Caco-2 (cell line): Measurements from ENCODE around the gene KRTAP10-4. TPM values are rescaled to one million over a fixed set of nuclear protein-coding genes. Genes with fewer than 3 reads are reported as not detected.
"Not testable (repeated sequence)": the region's sequence is repeated elsewhere in the genome, so short reads cannot be mapped to it uniquely, and the experiment has no call there.

ENCODE experiments used
- BruUV-seq: library from RNA; stranded (reverse); fragments of 400-500 nt; replicated peaks from 2 replicates; lab custom pipeline; 2021; lab: Mats Ljungman, UMichigan
- CTCF ChIA-PET: fragments of 300-600 bp; sonication (Branson Sonifier 250); formaldehyde crosslinking; loops from one replicate; lab custom pipeline; 2022; ENCODE audit warnings: antibody characterized with exemption; lab: Charles Lee
- POLR2A ChIA-PET: fragments of 300-600 bp; sonication (Branson Sonifier 250); formaldehyde crosslinking; loops from one replicate; lab custom pipeline; 2022; ENCODE audit warnings: antibody characterized with exemption; lab: Charles Lee
- DNase-seq, 2 experiments: peaks; one replicate each; pipeline versions ENCODE4 v3.0.0 to v3.0.0-alpha.2; 2020 to 2022
- H3K27me3 ChIP-seq: replicated peaks from 2 replicates; pipeline ENCODE4 v1.6.0; 2011; ENCODE audit warnings: low read length; ENCODE audit not compliant: control insufficient read depth, insufficient read depth
- H3K36me3 ChIP-seq: 2 replicates; pipeline ENCODE4 v1.5.1; 2011; ENCODE audit warnings: low read length; ENCODE audit not compliant: control insufficient read depth, insufficient read depth
- H3K4me1 ChIP-seq: fragments of 250-450 bp; sonication (Bioruptor Pico); 2 replicates; pipeline ENCODE4 v1.5.1; 2020; ENCODE audit warnings: mild to moderate bottlenecking
- H3K4me3 ChIP-seq: 2 replicates; pipeline ENCODE4 v1.5.1; 2011; ENCODE audit warnings: low read depth, mild to moderate bottlenecking, control low read depth, low read length
- H3K9me3 ChIP-seq: fragments of 250-450 bp; sonication (Bioruptor Pico); 2 replicates; pipeline ENCODE4 v1.5.1; 2020; ENCODE audit warnings: mild to moderate bottlenecking, moderate library complexity
- H3K27ac Mint-ChIP-seq: one replicate; pipeline ENCODE4 v1.8.0; 2022; ENCODE audit warnings: mixed read lengths; ENCODE audit not compliant: unreplicated experiment
- H3K27me3 Mint-ChIP-seq: one replicate; pipeline ENCODE4 v1.8.0; 2022; ENCODE audit warnings: mixed read lengths; ENCODE audit not compliant: insufficient read depth, unreplicated experiment
- H3K36me3 Mint-ChIP-seq: one replicate; pipeline ENCODE4 v1.8.0; 2022; ENCODE audit warnings: mild to moderate bottlenecking, mixed read lengths; ENCODE audit not compliant: insufficient read depth, unreplicated experiment
- H3K4me1 Mint-ChIP-seq: one replicate; pipeline ENCODE4 v1.8.0; 2022; ENCODE audit warnings: low read depth, mixed read lengths; ENCODE audit not compliant: unreplicated experiment
- H3K4me3 Mint-ChIP-seq: one replicate; pipeline ENCODE4 v1.8.0; 2022; ENCODE audit warnings: mild to moderate bottlenecking, moderate library complexity, mixed read lengths; ENCODE audit not compliant: unreplicated experiment
- H3K9me3 Mint-ChIP-seq: one replicate; pipeline ENCODE4 v1.8.0; 2022; ENCODE audit warnings: mixed read lengths; ENCODE audit not compliant: unreplicated experiment
- CTCF ChIP-seq, 2 experiments: fragments of 200-600 bp in 1 of 2; IDR thresholded peaks; 1 replicate in 1 of 2; 2 replicates in 1 of 2; pipeline versions ENCODE4 v1.5.1 to v1.8.0; 2011 to 2022; ENCODE audit warnings: antibody characterized with exemption in 1 of 2, control low read depth in 1 of 2, inconsistent platforms in 1 of 2, low read depth in 1 of 2, low read length in 1 of 2, mild to moderate bottlenecking in 1 of 2, moderate library complexity in 1 of 2; ENCODE audit not compliant: insufficient read depth in 1 of 2, severe bottlenecking in 1 of 2, unreplicated experiment in 1 of 2
- intact Hi-C: fragments of 100-400 bp; cut with micrococcal nuclease; formaldehyde crosslinking; loops from one replicate; pipeline ENCODE4 v1.10.0; 2022; ENCODE audit not compliant: unreplicated experiment
- total RNA-seq: library from RNA; stranded (reverse); gene quantifications from 2 replicates; pipeline ENCODE4 v1.2.3, GENCODE V29; 2022

Gene KRTAP10-4
- total RNA-seq, 1 experiment from 2014 or later, result not detected

DNA sequence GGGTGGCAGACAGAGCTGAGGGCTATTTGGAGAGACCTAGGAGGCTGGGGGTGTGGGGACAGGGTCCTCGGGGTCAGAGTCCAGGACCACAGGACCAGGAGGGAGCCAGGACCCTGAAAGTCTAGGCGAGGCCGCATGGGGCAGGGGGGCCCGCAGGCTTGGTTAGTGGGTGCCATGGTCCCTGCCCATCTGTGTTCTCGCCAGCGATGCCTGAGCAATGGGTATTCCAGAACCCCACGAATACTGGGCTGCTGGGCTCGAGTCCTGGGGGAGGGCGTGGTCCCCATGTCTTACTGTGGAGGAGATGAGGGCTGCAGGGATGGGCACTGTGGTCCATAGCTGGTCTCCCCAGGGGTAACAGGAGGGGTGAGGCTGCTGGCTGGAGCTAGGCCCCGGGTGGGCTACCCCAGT lies 16.8 kb downstream of the KRTAP10-4 start:
- TF ChIP-seq CTCF (IDR thresholded peaks at IDR 0.05; ENCODE audit: insufficient read depth in 1 of 2, low read depth in 1 of 2, low read length in 1 of 2, severe bottlenecking in 1 of 2, unreplicated experiment in 1 of 2), result no peak
- Mint-ChIP-seq H3K27me3 (peaks cover 5% of the 10 kb centered on the region), H3K9me3 (no peaks in the 10 kb centered on the region), H3K4me3 (no peak overlapping the region), H3K27ac (no peak overlapping the region), H3K36me3 (no peaks in the 10 kb centered on the region), H3K4me1 (no peaks in the 10 kb centered on the region)
- DNase-seq, result no peak
- H3K36me3 ChIP-seq, result no peaks in the 10 kb centered on the region
- no peaks in the 10 kb centered on the region for H3K9me3 ChIP-seq
- H3K27me3 ChIP-seq, result no peaks in the 10 kb centered on the region
- intact Hi-C loops, result no loop called here
- no peak overlapping the region for H3K4me3 ChIP-seq
- ChIA-PET POLR2A (no interaction called here), CTCF (no interaction called here)
- H3K4me1 ChIP-seq, result no peaks in the 10 kb centered on the region
- BruUV-seq, result no TSS peak

DNA sequence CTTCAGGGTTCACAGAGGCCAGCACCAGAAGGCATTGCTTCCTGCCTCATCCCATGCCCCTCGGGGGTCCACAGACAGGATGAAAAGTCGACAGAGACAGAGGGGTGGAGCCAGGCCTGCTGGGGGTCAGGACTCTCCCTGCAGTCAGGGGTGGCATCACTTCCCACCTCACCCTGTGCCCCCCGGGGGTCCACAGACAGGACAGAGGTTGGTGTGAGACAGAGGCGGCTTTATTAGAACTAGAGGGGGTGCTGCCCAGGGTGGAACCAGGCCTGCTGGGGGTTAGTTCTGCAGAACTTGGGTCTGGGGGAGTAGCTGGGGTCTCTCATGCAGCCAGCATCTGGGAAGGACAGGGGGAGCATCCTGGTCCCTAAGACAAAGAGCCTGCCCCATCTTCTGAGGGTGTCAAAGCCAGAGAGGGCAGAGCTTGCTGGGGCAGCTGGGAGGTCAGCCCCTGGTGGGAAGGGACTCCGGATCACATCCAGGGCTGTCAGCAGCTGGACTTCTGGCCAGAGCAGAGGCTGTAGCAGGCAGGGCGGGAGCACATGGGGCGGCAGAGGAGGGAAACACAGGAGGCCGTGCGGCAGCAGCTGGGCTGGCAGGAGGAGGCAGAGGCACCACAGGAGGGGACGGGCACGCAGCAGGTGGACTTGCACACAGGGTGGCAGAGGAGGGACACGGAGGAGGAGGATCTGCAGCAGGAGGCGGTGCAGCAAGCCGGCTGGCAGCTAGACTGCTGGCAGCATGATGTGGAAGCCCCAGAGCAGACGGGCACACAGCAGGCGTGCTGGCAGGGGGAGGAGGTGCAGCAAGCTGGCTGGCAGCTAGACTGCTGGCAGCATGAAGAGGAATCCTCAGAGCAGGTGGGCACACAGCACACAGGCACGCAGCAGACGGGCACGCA lies 17.6 kb downstream of the KRTAP10-4 start:
- BruUV-seq, H3K36me3 Mint-ChIP-seq, H3K27me3 ChIP-seq, H3K4me1 ChIP-seq, H3K4me3 ChIP-seq, H3K9me3 Mint-ChIP-seq, H3K27me3 Mint-ChIP-seq, DNase-seq, H3K27ac Mint-ChIP-seq, H3K9me3 ChIP-seq, H3K36me3 ChIP-seq, H3K4me3 Mint-ChIP-seq, intact Hi-C loops, POLR2A ChIA-PET, H3K4me1 Mint-ChIP-seq: not testable (repeated sequence)
- CTCF ChIA-PET, result interaction anchor here (0.6 kb wide), 1 partner anchor 111 kb away, joined by 3 read pairs; no protein-coding TSS in a partner anchor

DNA sequence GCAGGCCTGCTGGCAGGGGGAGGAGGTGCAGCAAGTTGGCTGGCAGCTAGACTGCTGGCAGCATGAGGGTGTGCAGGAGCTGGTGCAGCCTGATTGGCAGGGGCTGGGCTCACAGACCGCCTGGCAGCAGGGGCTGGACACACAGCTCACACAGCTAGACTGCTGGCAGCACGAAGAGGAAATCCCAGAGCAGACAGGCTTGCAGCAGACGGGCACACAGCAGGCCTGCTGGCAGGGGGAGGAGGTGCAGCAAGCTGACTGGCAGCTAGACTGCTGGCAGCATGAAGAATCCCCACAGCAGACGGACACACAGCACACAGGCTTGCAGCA lies 18.2 kb downstream of the KRTAP10-4 start:
- H3K9me3 Mint-ChIP-seq, BruUV-seq, H3K27ac Mint-ChIP-seq, H3K36me3 ChIP-seq, H3K4me1 ChIP-seq, H3K4me1 Mint-ChIP-seq, DNase-seq, intact Hi-C loops, H3K27me3 Mint-ChIP-seq, H3K4me3 Mint-ChIP-seq, H3K36me3 Mint-ChIP-seq, POLR2A ChIA-PET, H3K27me3 ChIP-seq, H3K4me3 ChIP-seq, H3K9me3 ChIP-seq: not testable (repeated sequence)
- CTCF ChIA-PET, result interaction anchor here (0.6 kb wide), 1 partner anchor 110 kb away, joined by 3 read pairs; no protein-coding TSS in a partner anchor

DNA sequence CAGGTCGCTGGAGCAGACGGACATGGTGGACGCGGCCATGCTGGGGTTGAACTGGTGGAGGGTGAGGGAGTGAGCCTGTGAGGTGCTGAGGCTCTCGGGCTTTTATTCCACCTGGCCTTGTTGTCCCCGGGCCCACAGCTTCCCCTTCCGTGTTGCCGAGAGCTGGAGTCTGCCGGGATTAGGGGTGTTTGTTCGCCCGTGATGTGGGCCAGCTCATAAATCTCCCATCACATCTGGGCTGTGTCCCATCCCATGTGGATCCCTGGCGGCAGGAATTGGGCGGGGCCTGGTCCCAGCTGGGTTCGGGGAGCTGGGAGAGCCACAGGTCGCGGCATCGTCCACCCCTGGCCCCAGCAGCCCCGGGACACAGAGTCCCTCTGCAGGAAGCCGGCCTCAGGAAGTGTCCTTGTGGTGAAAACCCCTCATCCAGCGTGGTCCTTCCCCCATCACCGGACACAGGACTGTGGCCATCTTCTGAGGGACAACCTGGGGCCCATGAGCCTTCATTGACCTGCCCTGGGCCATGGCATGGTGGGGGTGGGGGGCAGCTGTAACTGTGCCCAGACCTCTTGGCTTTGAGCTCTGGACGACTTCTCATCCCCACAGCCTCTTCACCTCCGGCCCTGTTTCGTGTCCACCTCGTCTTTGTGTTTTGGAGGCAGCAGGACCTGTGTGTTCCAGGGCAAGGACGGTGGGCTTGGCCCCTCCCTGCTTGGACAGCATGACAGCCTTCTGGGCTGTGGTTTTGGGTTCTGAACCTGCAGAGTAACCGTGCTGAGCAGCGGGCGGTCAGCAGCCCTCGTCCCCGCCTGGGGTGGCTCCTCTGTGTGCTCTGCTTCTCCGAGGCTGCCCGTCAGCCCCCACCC lies 19.1 kb downstream of the KRTAP10-4 start, which contains the start of gene KRTAP10-6:
TSS of gene KRTAP10-6 (minus strand) at position 60 of the 866 bp plus-strand sequence. CDS start at position 39, 21 bp downstream.
- H3K4me3 Mint-ChIP-seq, result no peak within 1 kb of the TSS

More for the DNA sequence above, 19.1 kb downstream of the KRTAP10-4 start, which contains the start of gene KRTAP10-6:
- Mint-ChIP-seq H3K9me3 (peaks cover 3% of the 10 kb centered on the region), H3K4me1 (peaks cover 1% of the 10 kb centered on the region), H3K27ac (no peak within 1 kb of the TSS), H3K27me3 (no peaks in the 10 kb centered on the region), H3K36me3 (no peaks in the 10 kb centered on the region)
- Histone ChIP-seq H3K27me3 (no peaks in the 10 kb centered on the region), H3K9me3 (no peaks in the 10 kb centered on the region), H3K4me3 (no peak within 1 kb of the TSS), H3K4me1 (no peaks in the 10 kb centered on the region), H3K36me3 (no peaks in the 10 kb centered on the region)
- no peak for DNase-seq
- ChIA-PET POLR2A (no interaction called here), CTCF (no interaction called here)
- TF ChIP-seq CTCF (IDR thresholded peaks at IDR 0.05; ENCODE audit: insufficient read depth in 1 of 2, low read depth in 1 of 2, low read length in 1 of 2, severe bottlenecking in 1 of 2, unreplicated experiment in 1 of 2), result no peak
- intact Hi-C loops, result no loop called here
- no TSS peak for BruUV-seq
